Gastrocnemius medialis (tissue), 4 donors: Measurements from ENCODE around the gene BCAR1.

Source experiments
- POLR2A ChIP-seq, 2 donors: fragments of 450-650 bp; IDR thresholded peaks; one replicate each; pipeline ENCODE4 v1.6.1; 2017; ENCODE audit warnings: antibody characterized with exemption in 2 of 2, mild to moderate bottlenecking in 2 of 2, moderate library complexity in 2 of 2
- TF ChIP-seq, protein P1 (sequence below), 5 experiments: fragments of 450-650 bp in 3 of 5; fragments of 200-600 bp in 2 of 5; sonication (generic) in 2 of 5; IDR thresholded peaks in 4 of 5; conservative IDR thresholded peaks in 1 of 5; 1 replicate in 4 of 5; 2 replicates in 1 of 5; pipeline ENCODE4 v1.5.1; 2016 to 2019; ENCODE audit warnings: antibody characterized with exemption in 5 of 5, mild to moderate bottlenecking in 3 of 5, moderate library complexity in 3 of 5

DNA sequence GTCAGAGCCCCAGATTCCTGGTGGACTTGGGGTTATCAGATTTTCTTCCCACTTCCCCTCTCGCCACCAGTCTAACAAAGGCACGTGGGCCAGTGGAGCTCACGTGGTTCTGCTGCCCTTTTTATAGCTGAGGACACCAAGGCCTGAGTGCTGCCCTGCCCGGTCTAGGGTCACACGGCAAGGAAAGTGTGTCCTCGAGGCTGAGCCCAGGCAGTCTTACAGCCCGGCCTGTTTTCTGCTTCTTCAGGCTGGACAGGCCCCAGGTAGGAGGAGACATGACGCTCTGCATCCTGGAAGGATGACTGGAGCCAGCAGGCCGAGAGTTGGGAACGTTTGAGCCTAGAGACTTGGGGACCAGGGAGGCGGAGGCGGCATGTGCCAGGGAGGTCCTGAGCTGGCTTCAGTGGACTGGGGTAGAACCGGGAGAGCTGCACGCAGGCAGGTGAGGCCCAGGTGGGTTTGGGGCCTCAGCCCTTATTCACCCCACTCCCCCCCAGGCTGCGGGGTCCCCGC is 29.1 kb downstream of the BCAR1 start:
- TF ChIP-seq, protein P1, sequence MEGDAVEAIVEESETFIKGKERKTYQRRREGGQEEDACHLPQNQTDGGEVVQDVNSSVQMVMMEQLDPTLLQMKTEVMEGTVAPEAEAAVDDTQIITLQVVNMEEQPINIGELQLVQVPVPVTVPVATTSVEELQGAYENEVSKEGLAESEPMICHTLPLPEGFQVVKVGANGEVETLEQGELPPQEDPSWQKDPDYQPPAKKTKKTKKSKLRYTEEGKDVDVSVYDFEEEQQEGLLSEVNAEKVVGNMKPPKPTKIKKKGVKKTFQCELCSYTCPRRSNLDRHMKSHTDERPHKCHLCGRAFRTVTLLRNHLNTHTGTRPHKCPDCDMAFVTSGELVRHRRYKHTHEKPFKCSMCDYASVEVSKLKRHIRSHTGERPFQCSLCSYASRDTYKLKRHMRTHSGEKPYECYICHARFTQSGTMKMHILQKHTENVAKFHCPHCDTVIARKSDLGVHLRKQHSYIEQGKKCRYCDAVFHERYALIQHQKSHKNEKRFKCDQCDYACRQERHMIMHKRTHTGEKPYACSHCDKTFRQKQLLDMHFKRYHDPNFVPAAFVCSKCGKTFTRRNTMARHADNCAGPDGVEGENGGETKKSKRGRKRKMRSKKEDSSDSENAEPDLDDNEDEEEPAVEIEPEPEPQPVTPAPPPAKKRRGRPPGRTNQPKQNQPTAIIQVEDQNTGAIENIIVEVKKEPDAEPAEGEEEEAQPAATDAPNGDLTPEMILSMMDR (IDR thresholded peaks at IDR 0.05 in 4 of 5, conservative IDR thresholded peaks at IDR 0.05 in 1 of 5), result no peak
- no peak for TF ChIP-seq POLR2A (IDR thresholded peaks at IDR 0.05)
